NCI-H1417 treated with DMSO at 0.1 percent for 48 hours (cell line): ENCODE data around the gene HDAC4.

ENCODE experiments used
- DNase-seq: peaks from one replicate; lab custom pipeline; 2025; lab: John Stamatoyannopoulos, UW

Gene HDAC4

GRCh38 chr2:239025096-239025801 lies 375.6 kb downstream of the HDAC4 start:
- no peak for DNase-seq

DNA sequence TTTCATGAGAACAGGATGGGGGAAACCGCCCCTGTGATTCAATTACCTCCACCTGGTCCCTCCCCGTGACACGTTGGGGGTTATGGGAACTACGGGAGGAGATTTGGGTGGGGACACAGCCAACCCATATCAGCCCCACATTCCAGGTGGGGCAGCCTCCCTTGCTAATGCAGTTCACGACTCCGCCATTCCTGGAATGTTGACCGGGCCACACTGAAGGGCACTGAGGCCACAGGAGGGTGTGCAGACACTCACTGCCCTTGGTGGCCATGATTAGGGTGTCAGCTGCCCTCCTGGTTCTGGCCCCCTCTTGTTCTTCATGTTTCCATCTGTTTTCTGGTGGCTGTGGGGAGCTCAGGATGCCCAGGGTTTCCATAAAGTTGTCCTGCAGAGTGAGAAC lies 376.6 kb downstream of the HDAC4 start:
- no peak for DNase-seq

GRCh38 chr2:239022437-239023260 lies 378.2 kb downstream of the HDAC4 start:
- DNase-seq, result no peak

DNA sequence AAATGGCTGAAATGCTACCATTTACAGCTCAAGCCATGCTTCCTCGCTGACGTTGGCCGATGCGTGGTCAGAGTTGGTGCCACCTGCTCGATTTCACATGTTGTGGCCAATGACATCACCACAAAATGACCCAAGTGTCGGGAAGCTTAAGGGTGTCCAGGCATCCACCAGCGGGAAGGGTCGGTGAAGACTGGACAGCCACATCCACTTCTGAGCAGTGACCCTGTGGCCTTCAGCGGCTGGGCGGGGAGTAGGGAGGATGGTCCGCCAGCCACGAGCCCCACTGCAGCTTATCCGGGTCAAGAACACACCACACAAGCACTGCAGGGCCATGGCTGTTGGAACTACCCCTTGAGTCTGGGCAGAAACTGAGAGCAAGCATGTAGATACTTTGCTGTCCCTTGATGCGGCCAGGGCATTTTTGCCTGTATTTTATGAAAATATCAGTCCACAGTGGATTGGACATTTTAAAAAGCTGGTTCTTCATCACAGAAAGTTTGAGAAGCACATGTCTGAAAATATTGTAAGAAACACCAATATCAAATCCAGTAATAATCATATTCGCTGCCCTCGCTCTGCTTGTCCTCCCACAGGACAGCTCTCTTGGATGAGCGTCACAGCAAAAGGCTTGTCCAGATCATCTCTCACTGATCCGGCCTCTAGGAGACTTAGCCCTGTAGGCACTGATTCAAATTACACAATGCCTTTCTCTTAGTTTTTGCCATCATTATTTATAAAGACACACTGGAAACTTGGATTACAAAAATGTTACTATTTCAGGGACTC lies 379.0 kb downstream of the HDAC4 start:
- DNase-seq, result no peak

- no peak for DNase-seq
Observed at GRCh38 chr2:239021224-239021623, 379.6 kb downstream of the HDAC4 start.

GRCh38 chr2:239020541-239021041 lies 380.2 kb downstream of the HDAC4 start:
- no peak for DNase-seq

GRCh38 chr2:239019183-239019581 lies 381.6 kb downstream of the HDAC4 start:
- no peak for DNase-seq

- no peak for DNase-seq
Observed at GRCh38 chr2:239018271-239019182, 382.3 kb downstream of the HDAC4 start.

- no peak for DNase-seq
Observed at GRCh38 chr2:239017491-239018098, 383.2 kb downstream of the HDAC4 start.

- DNase-seq, result no peak
Observed at GRCh38 chr2:239015901-239016675, 384.7 kb downstream of the HDAC4 start.

- no peak for DNase-seq
Observed at GRCh38 chr2:239015218-239015900, 385.5 kb downstream of the HDAC4 start.

DNA sequence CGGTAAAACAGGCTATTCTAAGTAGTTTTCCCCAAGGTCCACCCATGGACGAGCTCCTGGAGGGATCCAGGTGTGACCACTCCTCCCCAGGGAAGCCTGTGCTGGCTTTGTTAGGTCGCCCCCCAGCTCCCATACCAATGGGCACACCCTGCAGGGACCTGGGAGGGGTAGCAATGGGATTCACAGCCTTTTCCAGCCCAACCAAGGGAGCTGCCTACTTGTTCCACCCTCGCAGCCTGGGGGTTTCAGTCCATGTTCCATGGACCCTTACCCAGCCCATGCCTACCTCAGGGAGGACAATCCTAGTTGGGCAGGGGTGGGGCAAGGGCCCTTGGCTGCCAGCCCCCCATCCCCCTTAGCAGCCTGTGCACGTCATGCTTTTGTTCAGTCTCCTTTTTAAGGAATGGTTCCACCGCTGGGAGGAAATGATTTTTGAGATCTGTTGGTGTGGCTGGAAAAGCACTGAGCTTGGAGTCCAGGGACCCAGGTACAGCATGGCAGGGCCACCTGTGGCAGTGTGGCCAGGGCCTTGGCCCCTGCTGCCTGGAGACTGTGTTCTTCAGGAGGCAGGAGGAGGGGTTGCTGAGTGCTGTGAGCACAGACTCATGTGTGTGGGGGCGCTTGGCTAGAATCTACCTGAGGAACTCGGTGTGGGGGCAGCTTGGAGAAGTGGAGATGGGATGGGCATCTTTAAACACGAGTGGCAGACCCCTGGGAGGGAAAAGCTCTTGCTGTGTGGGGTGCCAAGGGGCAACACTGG lies 386.2 kb downstream of the HDAC4 start:
- DNase-seq, result no peak

- DNase-seq, result no peak
Observed at GRCh38 chr2:239013678-239013976, 387.2 kb downstream of the HDAC4 start.

DNA sequence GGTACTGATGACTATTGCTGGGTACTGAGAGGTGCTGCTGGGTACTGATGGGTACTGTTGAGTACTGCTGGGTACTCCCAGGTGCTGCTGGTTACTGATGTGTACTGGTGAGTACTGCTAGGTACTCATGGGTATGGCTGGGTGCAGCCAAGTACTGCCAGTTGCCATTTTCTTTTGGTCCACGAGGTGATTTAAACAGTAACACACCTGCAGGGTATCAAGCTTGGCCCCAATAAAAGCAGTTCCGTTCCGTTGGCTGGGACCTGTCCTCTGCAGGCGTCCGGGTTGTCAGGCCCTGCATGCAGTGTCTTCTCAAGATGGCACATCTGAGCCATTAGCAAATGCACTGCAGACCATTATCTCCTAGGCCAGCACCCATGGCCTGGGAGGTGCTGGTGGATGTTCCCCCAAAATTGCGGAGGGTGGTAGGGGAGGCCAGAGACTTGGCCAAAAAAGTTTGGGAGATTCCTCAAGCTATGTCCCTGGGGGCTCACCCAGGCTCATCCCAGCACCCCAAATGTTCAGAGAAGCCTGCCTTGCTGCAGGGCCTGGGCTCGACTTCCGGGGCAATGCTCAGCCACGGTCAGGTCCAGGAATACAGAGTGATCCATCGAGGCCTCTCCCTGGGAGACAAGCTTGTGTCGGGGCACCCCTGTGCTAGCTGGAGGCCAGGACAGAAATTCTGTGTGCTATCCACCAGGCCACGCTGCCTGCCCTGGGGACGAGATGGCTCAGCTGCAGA lies 387.7 kb downstream of the HDAC4 start:
- DNase-seq, result no peak

DNA sequence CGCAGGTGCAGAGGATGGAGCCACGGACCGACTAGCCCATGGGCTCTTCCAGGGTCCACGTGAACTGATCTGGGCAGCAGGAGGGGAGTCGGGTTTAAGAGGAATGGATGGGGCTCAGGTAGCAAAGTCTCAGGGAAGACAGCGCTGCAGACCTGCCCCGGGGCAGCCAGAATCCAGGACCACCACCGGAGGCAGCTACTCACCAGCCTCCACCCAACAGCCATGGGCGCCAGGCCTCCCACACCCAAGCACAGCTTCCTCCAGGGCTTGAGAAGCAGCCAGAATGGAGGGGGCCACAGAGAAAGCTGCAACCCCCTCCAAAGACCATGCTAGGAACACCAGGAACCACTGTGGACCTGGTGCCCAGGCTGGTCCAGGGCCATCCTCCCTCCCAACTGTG lies 388.6 kb downstream of the HDAC4 start:
- DNase-seq, result no peak

DNA sequence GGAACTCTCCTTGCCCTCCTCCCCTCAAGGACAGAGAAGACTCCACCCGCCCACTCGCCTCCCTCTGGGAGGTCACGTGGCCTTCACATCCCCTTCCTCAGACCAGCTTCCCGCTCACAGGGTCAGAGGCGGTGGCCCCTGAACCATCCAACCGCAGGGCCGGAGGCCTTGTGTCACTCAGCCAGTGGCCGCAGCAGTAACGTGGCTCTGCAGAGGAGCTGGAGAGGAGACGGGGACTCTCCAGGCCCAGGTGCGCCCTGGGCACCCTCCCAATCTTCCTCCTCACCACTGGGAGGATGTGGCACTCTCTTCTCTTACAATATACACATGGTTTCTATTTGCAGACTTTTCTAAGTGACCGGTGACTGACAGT lies 391.2 kb downstream of the HDAC4 start:
- no peak for DNase-seq

GRCh38 chr2:239008677-239009588 lies 391.9 kb downstream of the HDAC4 start:
- no peak for DNase-seq
